ENCODE measurements around the gene OSM. TPM values are rescaled to one million over a fixed set of nuclear protein-coding genes. Genes with fewer than 3 reads are reported as not detected.

OSM gene
- polyA plus RNA-seq, 3 donors = 48.0 to 295 (median 146) TPM

- no peaks in the 10 kb centered on the region for H3K79me2 ChIP-seq (ENCODE audit: insufficient read depth, low read length)
- no peak overlapping the region for H2AFZ ChIP-seq (ENCODE audit: insufficient read depth, low read depth, low read length, poor library complexity, severe bottlenecking)
- H3K4me1 ChIP-seq (ENCODE audit: control insufficient read depth in 1 of 2, insufficient read depth in 2 of 2, low read length in 2 of 2) = peaks cover 7 to 14% of the 10 kb centered on the region in 2 donors
- peaks cover 12% of the 10 kb centered on the region for H3K4me1 Mint-ChIP-seq
- no peak overlapping the region for H3K4me2 ChIP-seq (replicated peaks; ENCODE audit: extremely low read depth, low read length, poor library complexity, severe bottlenecking)
- DNase-seq = no peak
- no peak overlapping the region for H3K4me3 ChIP-seq (replicated peaks in 1 of 3; ENCODE audit: low read depth in 2 of 3, low read length in 3 of 3)
- no peaks in the 10 kb centered on the region for H3K36me3 ChIP-seq (replicated peaks in 1 of 2; ENCODE audit: control insufficient read depth in 1 of 2, insufficient read depth in 2 of 2, low read length in 2 of 2)
- no peak overlapping the region for H3K27ac ChIP-seq (ENCODE audit: low read depth in 1 of 2, low read length in 2 of 2)
- peak overlapping the region in 1 of 7 donors; percentile 15 for H3K27ac Mint-ChIP-seq
- peaks cover 33 to 40% (median 38%) of the 10 kb centered on the region in 3 donors for H3K27me3 Mint-ChIP-seq (ENCODE audit: low read depth in 3 of 3)
- H3K27me3 ChIP-seq (ENCODE audit: control insufficient read depth in 2 of 2, insufficient read depth in 2 of 2, low read length in 2 of 2) = peaks cover 0 to 20% of the 10 kb centered on the region in 2 donors
- intact Hi-C loops (cut with micrococcal nuclease) = loop anchor here in 1 of 2 donors (5.0 kb wide), 1 partner anchor 37 kb away; no protein-coding TSS in a partner anchor
- no peak for TF ChIP-seq CTCF (IDR thresholded peaks at IDR 0.05)
- H3K9me3 Mint-ChIP-seq = peaks cover 0 to 5% (median 0%) of the 10 kb centered on the region in 7 donors
- no peak overlapping the region for H3K9ac ChIP-seq (ENCODE audit: insufficient read depth, low read length, poor library complexity, severe bottlenecking)
- no peaks in the 10 kb centered on the region for H4K20me1 ChIP-seq (ENCODE audit: insufficient read depth, low read length)
- 93% methylated on average over 3 of the region's 8 CpGs for WGBS (ENCODE audit: insufficient coverage)
- H3K9me3 ChIP-seq (replicated peaks in 1 of 2; ENCODE audit: control insufficient read depth in 1 of 2, insufficient read depth in 1 of 2, low read length in 2 of 2) = no peaks in the 10 kb centered on the region
- H3K4me3 Mint-ChIP-seq = no peak overlapping the region
- H3K36me3 Mint-ChIP-seq = no peaks in the 10 kb centered on the region
Observed at GRCh38 chr22:30219049-30219654, 47.5 kb downstream of the OSM start.

- peaks cover 0 to 20% of the 10 kb centered on the region in 2 donors for H3K27me3 ChIP-seq (ENCODE audit: control insufficient read depth in 2 of 2, insufficient read depth in 2 of 2, low read length in 2 of 2)
- H3K4me2 ChIP-seq (replicated peaks; ENCODE audit: extremely low read depth, low read length, poor library complexity, severe bottlenecking) = no peak overlapping the region
- H3K9me3 ChIP-seq (replicated peaks in 1 of 2; ENCODE audit: control insufficient read depth in 1 of 2, insufficient read depth in 1 of 2, low read length in 2 of 2) = no peaks in the 10 kb centered on the region
- Mint-ChIP-seq H3K27ac (peak overlapping the region in 1 of 7 donors; percentile 26), H3K27me3 (ENCODE audit: low read depth in 3 of 3) (peaks cover 31 to 35% (median 33%) of the 10 kb centered on the region in 3 donors), H3K36me3 (no peaks in the 10 kb centered on the region), H3K4me1 (peaks cover 22% of the 10 kb centered on the region), H3K9me3 (peaks cover 0 to 5% (median 0%) of the 10 kb centered on the region in 7 donors), H3K4me3 (no peak overlapping the region)
- H3K9ac ChIP-seq (ENCODE audit: insufficient read depth, low read length, poor library complexity, severe bottlenecking) = no peak overlapping the region
- no peak overlapping the region for H3K27ac ChIP-seq (ENCODE audit: low read depth in 1 of 2, low read length in 2 of 2)
- no peak for DNase-seq
- no peaks in the 10 kb centered on the region for H3K79me2 ChIP-seq (ENCODE audit: insufficient read depth, low read length)
- peaks cover 19 to 27% of the 10 kb centered on the region in 2 donors for H3K4me1 ChIP-seq (ENCODE audit: control insufficient read depth in 1 of 2, insufficient read depth in 2 of 2, low read length in 2 of 2)
- intact Hi-C loops (cut with micrococcal nuclease) = loop anchor here in 1 of 2 donors (5.0 kb wide), 1 partner anchor 36 kb away; no protein-coding TSS in a partner anchor
- H3K36me3 ChIP-seq (replicated peaks in 1 of 2; ENCODE audit: control insufficient read depth in 1 of 2, insufficient read depth in 2 of 2, low read length in 2 of 2) = no peaks in the 10 kb centered on the region
- TF ChIP-seq CTCF (IDR thresholded peaks at IDR 0.05) = no peak
- no peaks in the 10 kb centered on the region for H4K20me1 ChIP-seq (ENCODE audit: insufficient read depth, low read length)
- no peak overlapping the region for H2AFZ ChIP-seq (ENCODE audit: insufficient read depth, low read depth, low read length, poor library complexity, severe bottlenecking)
- H3K4me3 ChIP-seq (replicated peaks in 1 of 3; ENCODE audit: low read depth in 2 of 3, low read length in 3 of 3) = no peak overlapping the region
- 96% methylated on average over 18 of the region's 23 CpGs for WGBS (ENCODE audit: insufficient coverage)
Observed at GRCh38 chr22:30217698-30218560, 48.7 kb downstream of the OSM start.

Data from CD14-positive monocyte (primary cell).